Psoas muscle (tissue), 8 donors: ENCODE measurements around the gene RUFY1. TPM values are rescaled to one million over a fixed set of nuclear protein-coding genes. Genes with fewer than 3 reads are reported as not detected.

Source experiments
- ATAC-seq, 4 donors: fragments of 200-7000 bp; cut with Tn5 transposase; one replicate each; pipeline ENCODE4 v1.9.1; 2020; ENCODE audit warnings: moderate library complexity in 3 of 4, mild to moderate bottlenecking in 2 of 4
- DNase-seq, 2 donors: peaks; one replicate each; pipeline ENCODE4 v3.0.0-alpha.2; 2020
- H3K27ac ChIP-seq: fragments of 200-600 bp; one replicate; pipeline ENCODE4 v1.8.0; 2022
- H3K27me3 ChIP-seq, 3 donors: fragments of 200-600 bp in 1 of 3; one replicate each; pipeline versions ENCODE4 v1.6.1 to v1.8.0; 2013 to 2022; ENCODE audit warnings: low read length in 2 of 3, mild to moderate bottlenecking in 2 of 3, moderate library complexity in 1 of 3; ENCODE audit not compliant: insufficient read depth in 3 of 3
- H3K36me3 ChIP-seq, 2 donors: fragments of 200-600 bp in 1 of 2; one replicate each; pipeline versions ENCODE4 v1.6.1 to v1.8.0; 2013 to 2022; ENCODE audit warnings: low read depth in 1 of 2, mild to moderate bottlenecking in 1 of 2, moderate library complexity in 1 of 2; ENCODE audit not compliant: insufficient read depth in 1 of 2
- H3K4me1 ChIP-seq: fragments of 200-600 bp; one replicate; pipeline ENCODE4 v1.8.0; 2022
- H3K4me3 ChIP-seq: fragments of 200-600 bp; one replicate; pipeline ENCODE4 v1.8.0; 2022; ENCODE audit warnings: mild to moderate bottlenecking
- H3K9me3 ChIP-seq: fragments of 200-600 bp; one replicate; pipeline ENCODE4 v1.8.0; 2022
- CTCF ChIP-seq: fragments of 200-600 bp; IDR thresholded peaks from one replicate; pipeline ENCODE4 v1.8.0; 2022; ENCODE audit warnings: antibody characterized with exemption
- WGBS, 3 donors: extraction: QIAGEN DNeasy Blood & Tissue Kit; methylation state at CpG; one replicate each; pipeline versions ENCODE4 v1.1.6 to v1.1.7; 2013; 5-methylcytosine and 5-hydroxymethylcytosine counted together
- intact Hi-C, 2 donors: fragments of 100-400 bp; cut with DNase I; formaldehyde crosslinking; loops; one replicate each; pipeline versions ENCODE4 v1.11.0 to v1.14.2; 2022
- polyA plus RNA-seq, 3 donors: library from polyadenylated mRNA; stranded (reverse); fragments of 200-250 nt; gene quantifications; one replicate each; pipeline ENCODE4 v1.2.3, GENCODE V29; 2013
- total RNA-seq, 4 donors: library from RNA; stranded (reverse); fragmentation: NEBNext Ultra II Directional in 2 of 4; extraction: Animal tissue kit (Norgen Biotek cat#: 25700) in 2 of 4; gene quantifications; one replicate each; pipeline versions ENCODE4 v1.2.1 to v1.2.4, GENCODE V29; 2021 to 2023
- donor health status: healthy with polysubstance abuse.
- donor health status: DM: no; HTN: no; CAD: no; lungs with moderate emphysema.
- donor health status: Bipolar disorder and iron deficiency.
- donor health status: healthy.
- donor health status: DM: yes; HTN: yes; CAD: no.
- donor health status: DM: no; HTN: no; CAD: no.
- donor health status: DM: no; HTN: no; CAD: no.
- donor health status: DM: yes; HTN: yes; CAD: no.

Gene RUFY1
- total and polyA plus RNA-seq, 7 donors: 17.9 to 26.3 (median 22.8) TPM

GRCh38 chr5:179610109-179610902 lies 60.0 kb downstream of the RUFY1 start:
- ATAC-seq (peak; percentile 46 to 76 (median 70)), DNase-seq (peak; percentile 51 to 84)
- Histone ChIP-seq H3K4me1 (peaks cover 46% of the 10 kb centered on the region), H3K36me3 (peaks cover 18 to 97% of the 10 kb centered on the region in 2 donors), H3K4me3 (peak overlapping the region; percentile 1), H3K27ac (peak overlapping the region; percentile 53), H3K9me3 (no peaks in the 10 kb centered on the region), H3K27me3 (no peaks in the 10 kb centered on the region)
- WGBS, 3 donors: 43 to 61% (median 51%) methylated on average over 23 of the region's 23 CpGs
- intact Hi-C loops: loop anchor here in 1 of 2 donors (1.0 kb wide), 1 partner anchor 12 kb away; no protein-coding TSS in a partner anchor
- no peak for TF ChIP-seq CTCF

GRCh38 chr5:179610903-179611265 lies 60.5 kb downstream of the RUFY1 start:
- no peaks in the 10 kb centered on the region for H3K9me3 ChIP-seq
- H3K27ac ChIP-seq: peak overlapping the region; percentile 53
- DNase-seq: no peak
- H3K4me1 ChIP-seq: peaks cover 45% of the 10 kb centered on the region
- H3K36me3 ChIP-seq: peaks cover 18 to 97% of the 10 kb centered on the region in 2 donors
- H3K27me3 ChIP-seq: no peaks in the 10 kb centered on the region
- no peak for ATAC-seq
- intact Hi-C loops: loop anchor here in 1 of 2 donors (1.0 kb wide), 1 partner anchor 11 kb away; no protein-coding TSS in a partner anchor
- H3K4me3 ChIP-seq: peak overlapping the region; percentile 1
- TF ChIP-seq CTCF: no peak

- no peak overlapping the region for H3K27ac ChIP-seq
- 87 to 90% (median 88%) methylated on average over 21 of the region's 21 CpGs for WGBS, 3 donors
- intact Hi-C loops: no loop called here
- H3K4me1 ChIP-seq: peaks cover 54% of the 10 kb centered on the region
- no peak for TF ChIP-seq CTCF
- H3K4me3 ChIP-seq: no peak overlapping the region
- no peaks in the 10 kb centered on the region for H3K9me3 ChIP-seq
- no peaks in the 10 kb centered on the region for H3K27me3 ChIP-seq
- no peak for DNase-seq
- ATAC-seq: no peak
- peaks cover 23 to 98% of the 10 kb centered on the region in 2 donors for H3K36me3 ChIP-seq
Observed at GRCh38 chr5:179612577-179613459, 62.5 kb downstream of the RUFY1 start.

GRCh38 chr5:179613460-179614071 lies 63.2 kb downstream of the RUFY1 start:
- 69 to 72% (median 71%) methylated on average over 8 of the region's 8 CpGs for WGBS, 3 donors
- Histone ChIP-seq H3K27ac (peak overlapping the region; percentile 11), H3K4me1 (peaks cover 56% of the 10 kb centered on the region), H3K9me3 (no peaks in the 10 kb centered on the region), H3K4me3 (no peak overlapping the region), H3K27me3 (no peaks in the 10 kb centered on the region), H3K36me3 (peaks cover 26 to 98% of the 10 kb centered on the region in 2 donors)
- ATAC-seq (no peak), DNase-seq (no peak)
- TF ChIP-seq CTCF: no peak
- intact Hi-C loops: no loop called here
